ENCODE results near the gene COL6A5.

- no peak for TF ChIP-seq POLR2AphosphoS5 (IDR thresholded peaks at IDR 0.05; ENCODE audit: low read depth)
- no peak for TF ChIP-seq CTCF (conservative IDR thresholded peaks at IDR 0.05; ENCODE audit: low read depth in 2 of 2)
- TF ChIP-seq EZH2phosphoT487 (IDR thresholded peaks at IDR 0.05; ENCODE audit: unreplicated experiment): no peak
- TF ChIP-seq CREB1 (CRISPR knock-in tag; IDR thresholded peaks at IDR 0.05; ENCODE audit: low read depth): no peak
- TF ChIP-seq REST (IDR thresholded peaks at IDR 0.05; ENCODE audit: unreplicated experiment): no peak
- no peak for TF ChIP-seq EZH2 (IDR thresholded peaks at IDR 0.05; ENCODE audit: low read depth, unreplicated experiment)
These were observed 160.6 kb downstream of the COL6A5 start for GRCh38 chr3:130506031-130506430.
